ENCODE measurements around the gene MCTP1. TPM values are rescaled to one million over a fixed set of nuclear protein-coding genes. Genes with fewer than 3 reads are reported as not detected.

MCTP1 gene
- total RNA-seq, 1 experiment from 2014 or later, result 25.8 TPM

- POLR2A ChIA-PET (ENCODE audit: low non-redundant PET), result no interaction called here
- no TSS peak for BruUV-seq (replicated peaks)
These were observed 476.9 kb downstream of the MCTP1 start for GRCh38 chr5:94807985-94808384.

GRCh38 chr5:94802450-94802849 lies 482.4 kb downstream of the MCTP1 start:
- no peaks in the 10 kb centered on the region for H3K9me3 ChIP-seq (ENCODE audit: low read depth, low read length, poor library complexity, severe bottlenecking)
- BruUV-seq (replicated peaks), result no TSS peak
- no peak overlapping the region for H3K4me3 ChIP-seq (ENCODE audit: low read depth, low read length, poor library complexity, severe bottlenecking)
- ChIA-PET POLR2A (ENCODE audit: low non-redundant PET) (no interaction called here), CTCF (no interaction called here)
- no peak for TF ChIP-seq EZH2 (IDR thresholded peaks at IDR 0.05; ENCODE audit: borderline replicate concordance, low read depth, low read length, poor library complexity, severe bottlenecking)
- no peak for TF ChIP-seq CTCF (conservative IDR thresholded peaks at IDR 0.05; ENCODE audit: low read depth, low read length)
- no peaks in the 10 kb centered on the region for H3K4me1 ChIP-seq (ENCODE audit: insufficient read depth, low read length, poor library complexity, severe bottlenecking)
- DNase-seq (ENCODE audit: low spot score), result peak; percentile 35
- no peaks in the 10 kb centered on the region for H3K36me3 ChIP-seq (ENCODE audit: insufficient read depth, low read length, poor library complexity, severe bottlenecking)
- no peaks in the 10 kb centered on the region for H3K27me3 ChIP-seq (replicated peaks; ENCODE audit: insufficient read depth, low read depth, low read length, poor library complexity)
- intact Hi-C loops (cut with micrococcal nuclease; ENCODE audit: unreplicated experiment), result no loop called here
- H3K27ac ChIP-seq (ENCODE audit: low read depth, low read length, poor library complexity, severe bottlenecking), result no peak overlapping the region

More at GRCh38 chr5:94807985-94808384, 476.9 kb downstream of the MCTP1 start:
- Histone ChIP-seq H3K9me3 (ENCODE audit: low read depth, low read length, poor library complexity, severe bottlenecking) (no peaks in the 10 kb centered on the region), H3K27me3 (replicated peaks; ENCODE audit: insufficient read depth, low read depth, low read length, poor library complexity) (no peaks in the 10 kb centered on the region), H3K4me3 (ENCODE audit: low read depth, low read length, poor library complexity, severe bottlenecking) (no peak overlapping the region), H3K4me1 (ENCODE audit: insufficient read depth, low read length, poor library complexity, severe bottlenecking) (no peaks in the 10 kb centered on the region), H3K36me3 (ENCODE audit: insufficient read depth, low read length, poor library complexity, severe bottlenecking) (no peaks in the 10 kb centered on the region), H3K27ac (ENCODE audit: low read depth, low read length, poor library complexity, severe bottlenecking) (no peak overlapping the region)
- DNase-seq (ENCODE audit: low spot score), result no peak
- CTCF ChIA-PET, result no interaction called here
- TF ChIP-seq EZH2 (IDR thresholded peaks at IDR 0.05; ENCODE audit: borderline replicate concordance, low read depth, low read length, poor library complexity, severe bottlenecking), result no peak
- TF ChIP-seq CTCF (conservative IDR thresholded peaks at IDR 0.05; ENCODE audit: low read depth, low read length), result no peak
- intact Hi-C loops (cut with micrococcal nuclease; ENCODE audit: unreplicated experiment), result no loop called here

- DNase-seq (ENCODE audit: low spot score), result peak; percentile 79
- no peaks in the 10 kb centered on the region for H3K9me3 ChIP-seq (ENCODE audit: low read depth, low read length, poor library complexity, severe bottlenecking)
- POLR2A ChIA-PET (ENCODE audit: low non-redundant PET), result no interaction called here
- H3K4me3 ChIP-seq (ENCODE audit: low read depth, low read length, poor library complexity, severe bottlenecking), result no peak overlapping the region
- no peaks in the 10 kb centered on the region for H3K27me3 ChIP-seq (replicated peaks; ENCODE audit: insufficient read depth, low read depth, low read length, poor library complexity)
- TF ChIP-seq CTCF (conservative IDR thresholded peaks at IDR 0.05; ENCODE audit: low read depth, low read length) (no peak), EZH2 (IDR thresholded peaks at IDR 0.05; ENCODE audit: borderline replicate concordance, low read depth, low read length, poor library complexity, severe bottlenecking) (no peak)
- peaks cover 13% of the 10 kb centered on the region for H3K4me1 ChIP-seq (ENCODE audit: insufficient read depth, low read length, poor library complexity, severe bottlenecking)
- no TSS peak for BruUV-seq (replicated peaks)
- no peak overlapping the region for H3K27ac ChIP-seq (ENCODE audit: low read depth, low read length, poor library complexity, severe bottlenecking)
- no peaks in the 10 kb centered on the region for H3K36me3 ChIP-seq (ENCODE audit: insufficient read depth, low read length, poor library complexity, severe bottlenecking)
- CTCF ChIA-PET, result no interaction called here
- intact Hi-C loops (cut with micrococcal nuclease; ENCODE audit: unreplicated experiment), result no loop called here
These were observed 488.3 kb downstream of the MCTP1 start for GRCh38 chr5:94796586-94796985.
